A172 (cell line): ENCODE data around the gene H6PD. TPM values are rescaled to one million over a fixed set of nuclear protein-coding genes. Genes with fewer than 3 reads are reported as not detected.
A peak's percentile ranks its signal among the peaks of the same experiment; 100 is the strongest.

Source experiments
- DNase-seq: peaks from one replicate; pipeline ENCODE4 v3.0.0-alpha.2; 2015; ENCODE audit warnings: low spot score
- total RNA-seq: library from RNA; depleted of rRNA; stranded (reverse); fragments of >200 nt; shearing (Covaris generic); gene quantifications from 2 replicates; pipeline ENCODE4 v1.2.3, GENCODE V29; 2014

Gene H6PD
- total RNA-seq, 1 experiment from 2014 or later, result 10.2 TPM

GRCh38 chr1:9278585-9279153, 44.1 kb downstream of the H6PD start:
- DNase-seq, result no peak

GRCh38 chr1:9279172-9279840, 44.7 kb downstream of the H6PD start:
- no peak for DNase-seq

- DNase-seq, result peak; percentile 84
Observed at GRCh38 chr1:9280015-9280860, 45.7 kb downstream of the H6PD start.

- no peak for DNase-seq
Observed at GRCh38 chr1:9281071-9281827, 46.7 kb downstream of the H6PD start.

GRCh38 chr1:9281908-9282695, 47.5 kb downstream of the H6PD start:
- DNase-seq, result no peak

- no peak for DNase-seq
Observed at GRCh38 chr1:9282696-9282955, 48.1 kb downstream of the H6PD start.

- DNase-seq, result no peak
Observed at GRCh38 chr1:9284061-9284460, 49.5 kb downstream of the H6PD start.

GRCh38 chr1:9286556-9286955, 52.0 kb downstream of the H6PD start:
- no peak for DNase-seq

GRCh38 chr1:9289090-9289534, 54.5 kb downstream of the H6PD start:
- DNase-seq, result no peak

GRCh38 chr1:9289711-9290485, 55.3 kb downstream of the H6PD start:
- DNase-seq, result peak; percentile 58

GRCh38 chr1:9291914-9292360, 57.4 kb downstream of the H6PD start:
- DNase-seq, result no peak

GRCh38 chr1:9292361-9293240, 58.0 kb downstream of the H6PD start, which contains the start of gene SPSB1:
SPSB1 (plus strand) TSS chr1:9292894; CDS start chr1:9355892, 62,998 bp downstream.
- DNase-seq, result no peak

GRCh38 chr1:9293241-9293532, 58.6 kb downstream of the H6PD start:
- no peak for DNase-seq

- no peak for DNase-seq
Observed at GRCh38 chr1:9293533-9294404, 59.2 kb downstream of the H6PD start.

- DNase-seq, result peak; percentile 87
Observed at GRCh38 chr1:9294405-9294773, 59.8 kb downstream of the H6PD start.

- no peak for DNase-seq
Observed at GRCh38 chr1:9294910-9295636, 60.5 kb downstream of the H6PD start.

GRCh38 chr1:9295884-9296283, 61.3 kb downstream of the H6PD start:
- DNase-seq, result no peak

GRCh38 chr1:9296850-9297249, 62.3 kb downstream of the H6PD start:
- no peak for DNase-seq
